Stimulated activated CD4-positive, alpha-beta T cell treated with anti-CD3 and anti-CD28 coated beads, Interleukin-1b, Interleukin-23, amount 100 ng/mL, for 24 hours (primary cell): ENCODE data around the gene UNC93A.
"Not testable (repeated sequence)": the region's sequence is repeated elsewhere in the genome, so short reads cannot be mapped to it uniquely, and the experiment has no call there.

Source experiments
- DNase-seq, 4 experiments: peaks; one replicate each; pipeline ENCODE4 v3.0.0-alpha.2; 2020; ENCODE audit warnings: low read depth in 4 of 4, low spot score in 1 of 4

Gene UNC93A

GRCh38 chr6:167309355-167310192, 18.5 kb downstream of the UNC93A start:
- not testable (repeated sequence) for DNase-seq

- DNase-seq: no peak
Observed at GRCh38 chr6:167311286-167311685, 20.2 kb downstream of the UNC93A start.

GRCh38 chr6:167311691-167312090, 20.6 kb downstream of the UNC93A start:
- not testable (repeated sequence) for DNase-seq

DNA sequence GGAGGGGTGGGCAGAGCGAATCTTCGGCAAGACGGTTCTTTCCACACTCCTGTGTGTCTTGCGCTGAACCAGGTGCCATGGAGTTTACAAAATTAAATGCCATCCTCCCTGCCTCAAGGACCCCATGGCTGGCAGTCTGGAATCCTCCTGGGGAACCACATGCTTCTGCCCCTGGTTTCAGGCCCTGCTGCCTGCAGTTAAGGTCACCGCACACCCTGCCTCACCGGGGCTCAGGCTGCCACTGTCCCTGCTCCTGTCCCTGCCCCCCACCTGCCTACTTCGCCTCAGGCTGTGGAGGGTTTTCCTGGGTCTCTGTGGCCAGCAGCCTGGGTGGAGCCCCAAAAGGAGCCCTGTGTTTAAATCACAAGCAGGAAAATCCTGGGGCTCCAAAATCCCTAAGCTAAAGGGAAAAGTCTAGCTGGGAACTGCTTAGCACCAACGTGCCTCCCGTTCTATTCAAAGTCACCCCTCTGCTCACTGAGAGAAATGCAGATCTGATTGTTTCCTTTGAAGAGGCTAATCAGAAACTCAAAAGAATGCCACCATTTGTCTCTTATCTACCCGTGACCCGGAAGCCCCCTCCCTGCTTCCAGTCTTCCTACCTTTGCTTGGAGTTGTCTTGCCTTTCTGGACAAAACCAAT, 23.2 kb downstream of the UNC93A start:
- no peak for DNase-seq

DNA sequence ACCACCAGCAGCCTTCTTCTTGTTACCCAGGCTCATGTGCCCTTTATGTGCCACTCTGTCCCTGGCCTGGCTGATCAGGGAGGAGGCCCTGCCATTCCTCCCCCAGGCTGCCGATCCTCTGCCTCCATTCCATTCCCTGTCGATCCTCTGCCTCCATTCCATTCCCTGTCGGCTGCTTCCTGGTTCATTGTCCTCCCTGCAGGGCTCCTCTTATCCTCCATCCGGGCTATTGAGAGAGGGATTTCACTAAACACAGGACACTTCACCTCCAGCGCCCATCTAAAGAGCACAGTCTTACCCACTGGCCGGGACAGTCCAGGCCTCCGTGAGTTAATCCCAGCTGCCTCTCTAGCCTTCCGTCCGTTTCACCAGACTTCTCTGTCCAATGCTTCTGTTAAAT, 26.1 kb downstream of the UNC93A start:
- DNase-seq: no peak

GRCh38 chr6:167318354-167318753, 27.2 kb downstream of the UNC93A start:
- not testable (repeated sequence) for DNase-seq

GRCh38 chr6:167318856-167319255, 27.7 kb downstream of the UNC93A start:
- DNase-seq: not testable (repeated sequence)

DNA sequence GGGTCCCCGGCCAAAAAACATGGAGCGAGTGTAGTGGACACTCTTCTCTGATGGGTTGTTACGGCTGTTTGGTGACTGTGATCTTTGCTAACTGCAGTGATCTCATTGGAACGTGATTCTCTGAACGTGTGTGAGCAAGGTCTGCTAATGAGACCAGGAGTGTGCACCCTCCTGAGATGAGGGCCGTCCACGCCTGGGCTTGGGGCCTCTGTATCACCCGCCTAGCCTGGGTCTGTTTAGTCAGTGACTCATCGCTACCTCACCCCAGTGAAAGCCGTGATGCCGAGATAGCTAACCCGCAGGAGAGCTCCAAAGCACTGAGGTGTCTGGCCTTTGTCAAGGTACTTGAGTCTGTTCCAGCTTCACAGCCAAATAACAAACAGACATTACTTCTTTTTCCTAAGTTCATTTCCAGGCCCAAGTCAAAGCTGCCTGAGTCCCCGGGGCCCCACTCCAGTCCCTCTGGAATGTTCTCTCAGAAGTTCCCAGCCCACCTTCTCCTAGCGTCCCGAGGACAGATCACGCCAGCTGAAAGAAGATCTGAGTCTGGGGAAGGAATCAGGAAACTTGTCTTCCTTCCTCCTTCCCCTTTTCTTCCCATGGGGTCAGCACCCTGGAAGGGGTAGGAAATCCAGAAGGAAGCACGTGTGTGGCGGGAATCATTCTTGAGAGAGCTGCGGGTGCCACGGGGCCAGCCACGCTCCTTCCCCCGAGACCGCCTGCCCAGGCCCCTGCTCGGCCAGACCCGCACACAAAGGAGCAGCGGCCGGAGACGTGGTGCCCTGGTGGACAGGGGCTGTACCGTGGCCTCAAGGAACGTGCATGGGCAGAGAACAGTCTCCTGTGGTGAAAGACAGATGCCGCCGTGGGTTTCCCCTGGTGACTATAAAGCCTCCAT, 29.0 kb downstream of the UNC93A start:
- not testable (repeated sequence) for DNase-seq

DNA sequence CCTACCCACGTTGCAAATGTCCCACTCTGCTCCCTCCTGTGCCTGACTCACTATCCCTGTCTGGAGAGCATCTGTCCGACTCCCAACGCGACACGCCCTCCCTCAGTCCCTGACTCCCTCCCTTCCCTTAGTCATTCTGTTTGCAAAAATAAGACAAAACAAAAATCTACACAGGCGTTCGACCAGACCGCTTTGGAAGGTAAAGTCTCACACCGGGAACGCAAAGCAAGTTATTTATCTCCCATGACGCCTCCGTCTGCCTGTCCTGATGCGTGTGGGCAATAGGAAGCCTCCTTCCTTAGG, 29.6 kb downstream of the UNC93A start:
- DNase-seq: not testable (repeated sequence)

DNA sequence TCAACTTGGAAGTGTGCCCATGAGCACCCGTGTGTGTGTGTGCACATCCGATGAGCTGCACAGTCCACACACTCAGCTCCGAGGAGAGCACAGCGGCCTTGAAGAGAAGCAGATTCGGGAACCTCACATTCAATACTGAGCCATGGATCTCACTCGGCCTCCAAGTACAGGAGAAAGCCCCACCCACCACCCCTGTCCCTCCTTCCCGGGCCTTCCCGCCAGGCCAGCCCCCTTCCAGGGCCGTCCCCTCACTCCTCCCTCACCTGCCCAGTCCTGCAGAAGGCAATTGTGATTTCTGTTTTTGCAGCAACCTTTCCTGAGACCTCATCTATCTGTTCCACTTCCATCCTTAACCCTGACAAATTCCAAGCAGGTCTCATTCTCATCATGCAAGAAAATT, 30.1 kb downstream of the UNC93A start:
- not testable (repeated sequence) for DNase-seq

DNA sequence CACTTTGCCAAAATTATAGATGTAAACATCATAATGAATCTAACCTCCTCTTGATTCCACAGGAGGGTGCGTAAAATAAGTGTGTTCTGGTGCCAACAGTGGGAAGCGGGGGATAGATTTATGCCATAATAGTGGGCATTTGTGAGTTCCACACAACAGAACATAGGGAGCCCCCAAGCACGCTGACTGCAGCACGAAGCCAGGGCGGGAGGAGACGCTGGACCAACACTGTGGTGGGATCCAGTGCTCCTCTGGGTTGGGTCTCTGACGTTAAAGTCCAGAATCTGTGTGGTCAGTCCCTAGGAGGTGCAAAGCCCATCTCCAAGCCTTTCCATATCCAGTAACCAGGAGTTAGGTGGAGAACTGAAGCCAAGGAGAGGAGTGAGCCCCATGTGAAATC, 32.0 kb downstream of the UNC93A start:
- DNase-seq: no peak

GRCh38 chr6:167324111-167324510, 33.0 kb downstream of the UNC93A start:
- no peak for DNase-seq

- no peak for DNase-seq
Observed at GRCh38 chr6:167325766-167326165, 34.7 kb downstream of the UNC93A start.

DNA sequence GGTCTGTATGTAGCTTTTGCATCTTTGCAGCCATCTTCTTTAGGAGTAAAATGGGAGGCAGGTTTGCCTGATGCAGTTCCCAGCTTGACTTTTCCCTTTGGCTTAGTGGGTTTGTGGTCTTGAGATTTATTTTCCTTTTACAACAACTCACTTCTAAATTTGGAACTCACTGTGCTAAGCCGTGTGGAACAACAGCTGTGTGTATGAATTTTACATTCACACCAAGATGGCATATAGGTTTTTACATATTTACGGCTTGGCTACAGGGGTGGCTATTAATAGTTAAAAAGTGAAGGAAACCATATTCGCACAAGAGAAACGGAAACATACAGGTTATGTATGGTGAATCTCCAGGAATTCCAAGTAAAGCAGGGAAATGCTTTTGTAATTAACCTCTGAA, 36.3 kb downstream of the UNC93A start:
- no peak for DNase-seq

GRCh38 chr6:167328086-167328485, 37.0 kb downstream of the UNC93A start:
- DNase-seq: no peak

DNA sequence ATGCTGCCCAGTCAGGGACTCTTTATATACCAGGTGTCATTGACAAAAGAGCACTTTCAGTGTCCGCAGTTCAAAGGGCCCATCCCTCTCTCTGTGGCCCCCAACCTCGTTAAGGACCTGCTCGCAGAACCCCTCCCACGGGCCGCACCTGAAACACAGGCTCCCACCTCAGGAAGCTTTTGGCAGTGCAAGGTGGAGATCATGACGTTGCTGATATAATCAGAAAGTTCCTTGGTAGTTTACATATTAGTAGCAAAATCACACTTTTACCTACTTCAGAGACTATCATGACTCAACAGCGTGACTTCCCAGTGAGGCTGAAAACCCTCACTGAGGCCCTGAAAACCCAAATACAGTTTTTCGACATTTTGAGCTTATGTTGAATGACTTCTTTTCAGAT, 37.9 kb downstream of the UNC93A start:
- no peak for DNase-seq

DNA sequence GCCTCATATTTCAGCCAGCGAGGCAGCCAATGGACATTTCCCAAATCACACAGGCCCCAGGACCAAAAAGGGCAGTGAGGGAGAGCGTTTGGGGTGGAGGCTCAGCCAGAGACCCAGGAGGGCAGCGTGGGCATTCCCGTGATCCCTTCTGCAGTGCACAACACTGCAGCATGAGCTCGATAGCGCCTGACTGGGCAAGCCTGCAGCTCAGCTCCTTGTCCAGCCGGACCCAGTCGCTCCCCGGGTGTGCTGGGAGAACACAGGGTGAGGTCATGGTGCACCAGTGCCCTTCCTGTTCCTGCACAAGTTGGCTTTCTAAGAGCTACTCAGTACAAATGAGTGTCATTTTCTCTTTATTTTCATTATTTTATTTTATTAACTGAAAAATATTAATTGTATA, 39.6 kb downstream of the UNC93A start:
- no peak for DNase-seq

DNA sequence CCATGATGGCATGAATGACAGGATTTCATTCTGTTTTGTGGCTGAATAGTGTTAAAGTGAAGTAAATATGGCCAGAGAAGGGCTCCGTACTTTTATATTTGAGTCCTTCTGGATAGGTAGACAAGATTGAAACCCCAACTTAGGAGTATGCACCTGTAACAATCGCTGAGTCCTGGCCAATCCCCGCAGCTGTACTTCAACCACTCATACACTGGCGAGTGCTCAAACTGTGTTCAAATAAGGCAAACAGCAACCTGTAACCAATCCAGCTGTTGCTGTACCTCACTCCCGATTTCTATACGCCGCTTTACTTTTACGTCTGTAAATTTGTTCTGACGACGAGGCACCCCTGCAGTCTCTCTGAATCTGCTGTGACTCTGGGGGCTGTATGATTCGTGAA, 40.5 kb downstream of the UNC93A start:
- DNase-seq: no peak

DNA sequence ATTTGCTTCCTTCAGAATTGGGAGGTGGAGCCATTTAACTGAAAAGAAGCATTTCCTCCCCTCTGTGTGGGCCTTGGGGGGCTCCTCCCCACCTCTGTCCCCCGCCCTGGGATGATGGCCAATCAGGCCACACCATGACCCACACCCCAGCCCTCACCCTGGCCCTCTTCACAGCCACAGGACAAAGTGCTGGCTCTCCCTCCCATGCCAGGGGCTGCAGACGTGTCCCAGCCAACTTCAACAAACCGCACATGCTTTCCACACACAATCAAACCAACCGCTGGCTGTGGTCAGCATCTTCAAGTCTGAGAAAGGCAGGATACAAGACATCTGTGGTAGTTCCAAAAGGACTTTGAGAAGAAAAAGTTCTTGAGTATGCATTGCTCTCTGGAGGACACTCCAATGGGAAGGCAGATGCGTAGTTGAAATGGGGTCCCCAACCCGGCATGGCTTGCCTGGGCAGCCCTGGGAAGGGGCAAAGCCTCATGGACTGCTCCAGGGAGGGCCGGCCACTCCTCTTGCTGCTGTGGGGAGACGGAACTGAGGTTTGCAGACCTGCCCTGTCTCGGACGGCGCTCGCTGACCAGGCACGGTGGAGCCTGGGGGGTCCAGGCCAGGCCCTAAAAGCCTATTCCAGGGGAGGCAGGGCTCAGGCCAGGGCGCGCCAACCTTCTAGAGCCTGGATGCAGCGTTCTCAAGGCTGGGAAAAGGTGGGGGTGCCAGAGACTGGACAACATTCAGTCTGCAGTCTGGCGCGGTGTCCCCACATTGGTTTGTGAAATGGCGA, 45.9 kb downstream of the UNC93A start:
- no peak for DNase-seq

- no peak for DNase-seq
Observed at GRCh38 chr6:167337675-167338449, 46.7 kb downstream of the UNC93A start.
